Endometrial microvascular endothelial cells (primary cell): Measurements from ENCODE around the gene ZNF823. TPM values are rescaled to one million over a fixed set of nuclear protein-coding genes. Genes with fewer than 3 reads are reported as not detected.
"Not testable (repeated sequence)": the region's sequence is repeated elsewhere in the genome, so short reads cannot be mapped to it uniquely, and the experiment has no call there.

ENCODE experiments used
- in situ Hi-C: cut with HindIII; loops from 2 replicates; pipeline ENCODE4 v1.10.0; 2017; ENCODE audit warnings: low sequenced_read_pairs, low pct_unique_long_range_greater_than_20kb; ENCODE audit errors: inconsistent ontology term
- total RNA-seq: library from RNA; depleted of rRNA; stranded (reverse); fragments of >200 nt; gene quantifications from one replicate; pipeline ENCODE4 v1.2.3, GENCODE V29; 2015; ENCODE audit errors: inconsistent ontology term

Gene ZNF823
- total RNA-seq = 4.9 TPM

DNA sequence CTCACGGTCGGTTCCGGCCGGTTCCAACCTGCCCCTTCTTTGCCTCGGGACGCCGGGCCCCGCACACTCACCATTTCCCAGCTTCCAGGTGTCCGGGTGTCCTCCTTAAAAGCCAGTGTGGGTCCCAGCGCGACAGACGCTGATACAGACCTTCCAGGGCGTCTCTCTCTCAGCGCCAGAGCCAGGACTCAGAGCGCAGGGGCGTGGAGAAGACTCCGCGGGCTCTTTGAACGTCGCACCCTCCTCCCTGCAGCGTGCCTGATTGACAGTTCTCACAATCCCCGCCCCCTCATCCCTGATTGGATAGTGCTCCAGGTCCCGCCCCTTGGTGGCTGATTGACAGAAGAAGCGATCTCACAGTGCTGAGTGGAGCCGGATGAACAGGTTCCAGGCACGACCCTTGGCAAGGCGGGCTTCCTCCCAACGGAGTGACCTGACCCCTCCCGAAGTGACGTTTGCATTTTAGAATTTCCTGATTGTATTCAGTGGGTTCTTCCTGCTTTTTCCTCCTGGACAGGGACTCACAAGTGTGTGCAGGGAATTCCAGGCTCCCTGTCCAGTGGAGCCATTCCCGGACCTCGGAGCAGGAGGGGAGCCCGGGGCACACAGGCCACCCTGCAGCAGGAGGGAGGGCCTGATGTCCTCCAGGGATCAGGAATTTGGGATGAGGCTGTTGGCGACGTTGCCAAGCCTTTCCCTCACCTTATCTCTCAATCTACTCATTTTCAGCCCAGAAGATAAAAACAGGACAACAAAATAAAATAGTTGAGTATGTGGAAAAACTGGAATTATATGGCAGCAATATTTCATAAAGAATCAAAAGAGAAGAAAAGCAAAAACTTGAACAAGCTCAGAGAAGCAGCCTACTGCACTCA is at the start of gene ZNF823:
ZNF823 (minus strand) TSS at position 201 of the 875 bp plus-strand sequence; CDS start at position 74, 127 bp downstream.
- in situ Hi-C loops = no loop called here

DNA sequence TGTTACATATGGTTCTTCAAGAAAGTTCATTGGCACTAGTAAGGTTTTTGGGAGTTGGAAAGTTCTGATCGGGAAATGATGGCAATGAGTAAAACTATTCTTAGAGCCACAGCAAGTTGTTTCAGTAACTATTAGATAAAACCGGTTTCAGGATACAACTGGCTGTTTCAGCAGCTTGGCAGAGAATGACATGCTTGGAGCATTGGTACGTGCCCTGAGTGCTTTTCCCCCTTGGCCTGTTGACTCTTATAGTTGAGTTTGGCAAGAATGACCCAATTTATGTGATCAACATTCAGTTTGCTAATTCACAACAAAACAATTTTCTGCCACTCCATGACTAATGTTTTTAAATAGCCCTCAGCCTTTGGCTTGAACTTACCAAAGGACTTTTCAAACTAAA is 48.8 kb upstream of the ZNF823 start:
- in situ Hi-C loops = no loop called here

- in situ Hi-C loops = no loop called here
Measured at GRCh38 chr19:11784356-11784755, 45.6 kb upstream of the ZNF823 start.

GRCh38 chr19:11783767-11784166 is 45.0 kb upstream of the ZNF823 start:
- in situ Hi-C loops = no loop called here

DNA sequence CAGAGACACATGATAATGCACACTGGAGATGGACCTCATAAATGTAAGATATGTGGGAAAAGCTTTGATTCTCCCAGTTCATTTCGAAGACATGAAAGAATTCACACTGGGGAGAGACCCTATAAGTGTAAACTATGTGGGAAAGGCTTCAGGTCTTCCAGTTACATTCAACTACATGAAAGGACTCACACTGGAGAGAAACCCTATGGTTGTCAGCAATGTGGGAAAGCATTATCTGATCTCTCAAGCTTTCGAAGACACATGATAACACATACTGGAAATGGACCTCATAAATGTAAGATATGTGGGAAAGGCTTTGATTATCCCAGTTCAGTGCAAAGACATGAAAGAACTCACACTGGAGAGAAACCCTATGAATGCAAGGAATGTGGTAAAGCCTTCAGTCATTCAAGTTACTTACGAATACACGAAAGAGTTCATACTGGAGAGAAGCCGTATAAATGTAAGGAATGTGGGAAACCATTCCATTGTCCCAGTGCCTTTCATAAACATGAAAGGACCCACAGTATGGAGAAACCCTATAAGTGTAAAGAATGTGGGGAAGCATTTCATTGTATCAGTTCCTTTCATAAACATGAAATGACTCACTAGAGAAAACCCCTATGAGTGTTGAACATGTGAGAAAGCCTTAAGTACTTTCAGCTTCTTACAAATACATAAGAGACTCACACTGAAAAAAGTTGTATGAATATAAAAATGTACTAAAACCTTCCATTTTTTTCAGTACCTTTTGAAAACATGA is 42.7 kb upstream of the ZNF823 start:
- in situ Hi-C loops = no loop called here

DNA sequence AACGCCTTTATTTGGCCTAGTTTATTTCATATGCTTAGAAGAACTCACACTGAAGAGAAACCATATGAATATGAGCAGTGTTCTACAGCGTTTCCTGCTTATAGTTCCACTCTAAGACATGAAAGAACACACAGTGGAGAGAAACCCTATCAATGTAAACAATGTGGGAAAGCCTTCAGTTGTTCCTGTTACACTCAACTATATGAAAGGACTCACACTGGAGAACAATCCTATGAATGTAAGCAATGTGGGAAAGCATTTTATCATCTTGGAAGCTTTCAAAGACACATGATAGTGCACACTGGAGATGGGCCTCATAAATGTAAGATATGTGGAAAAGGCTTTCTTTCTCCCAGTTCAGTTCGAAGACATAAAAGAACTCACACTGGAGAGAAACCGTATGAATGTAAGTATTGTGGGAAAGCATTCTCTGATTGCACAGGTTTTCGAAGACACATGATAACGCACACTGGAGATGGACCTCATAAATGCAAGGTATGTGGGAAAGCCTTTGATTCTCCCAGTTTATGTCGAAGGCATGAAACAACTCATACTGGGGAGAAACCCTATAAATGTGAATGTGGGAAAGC is 41.8 kb upstream of the ZNF823 start:
- in situ Hi-C loops = no loop called here

GRCh38 chr19:11776669-11777068 is 37.9 kb upstream of the ZNF823 start:
- in situ Hi-C loops = not testable (repeated sequence)

- in situ Hi-C loops = not testable (repeated sequence)
Measured at GRCh38 chr19:11771520-11771919, 32.8 kb upstream of the ZNF823 start.

- in situ Hi-C loops = no loop called here
Measured at GRCh38 chr19:11769995-11770394, 31.2 kb upstream of the ZNF823 start.

DNA sequence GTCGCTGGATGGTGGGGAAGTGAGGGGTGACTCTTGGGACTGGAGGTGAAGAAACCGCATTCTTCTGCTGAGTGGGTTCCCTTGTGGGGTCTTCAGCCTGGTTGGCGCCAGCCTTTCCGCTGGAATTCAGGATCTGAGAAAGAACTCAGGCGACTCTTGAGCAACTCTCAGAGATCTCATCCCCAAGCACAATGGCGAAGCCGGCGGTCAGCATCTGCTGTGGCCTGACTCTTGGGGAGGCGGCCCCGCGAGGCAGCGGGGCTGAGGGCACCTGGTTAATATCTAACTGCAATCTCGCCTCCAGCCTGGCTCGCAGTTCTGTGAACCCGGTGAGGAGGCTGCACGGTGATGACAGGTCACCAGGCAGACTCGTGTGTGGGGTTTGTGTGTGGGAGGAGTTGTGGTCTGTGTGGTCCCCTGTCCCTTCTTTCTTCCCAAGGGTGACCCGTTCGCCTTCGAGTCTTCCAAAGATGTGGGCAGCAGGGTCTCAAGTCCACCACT is 28.9 kb upstream of the ZNF823 start:
- in situ Hi-C loops = no loop called here

DNA sequence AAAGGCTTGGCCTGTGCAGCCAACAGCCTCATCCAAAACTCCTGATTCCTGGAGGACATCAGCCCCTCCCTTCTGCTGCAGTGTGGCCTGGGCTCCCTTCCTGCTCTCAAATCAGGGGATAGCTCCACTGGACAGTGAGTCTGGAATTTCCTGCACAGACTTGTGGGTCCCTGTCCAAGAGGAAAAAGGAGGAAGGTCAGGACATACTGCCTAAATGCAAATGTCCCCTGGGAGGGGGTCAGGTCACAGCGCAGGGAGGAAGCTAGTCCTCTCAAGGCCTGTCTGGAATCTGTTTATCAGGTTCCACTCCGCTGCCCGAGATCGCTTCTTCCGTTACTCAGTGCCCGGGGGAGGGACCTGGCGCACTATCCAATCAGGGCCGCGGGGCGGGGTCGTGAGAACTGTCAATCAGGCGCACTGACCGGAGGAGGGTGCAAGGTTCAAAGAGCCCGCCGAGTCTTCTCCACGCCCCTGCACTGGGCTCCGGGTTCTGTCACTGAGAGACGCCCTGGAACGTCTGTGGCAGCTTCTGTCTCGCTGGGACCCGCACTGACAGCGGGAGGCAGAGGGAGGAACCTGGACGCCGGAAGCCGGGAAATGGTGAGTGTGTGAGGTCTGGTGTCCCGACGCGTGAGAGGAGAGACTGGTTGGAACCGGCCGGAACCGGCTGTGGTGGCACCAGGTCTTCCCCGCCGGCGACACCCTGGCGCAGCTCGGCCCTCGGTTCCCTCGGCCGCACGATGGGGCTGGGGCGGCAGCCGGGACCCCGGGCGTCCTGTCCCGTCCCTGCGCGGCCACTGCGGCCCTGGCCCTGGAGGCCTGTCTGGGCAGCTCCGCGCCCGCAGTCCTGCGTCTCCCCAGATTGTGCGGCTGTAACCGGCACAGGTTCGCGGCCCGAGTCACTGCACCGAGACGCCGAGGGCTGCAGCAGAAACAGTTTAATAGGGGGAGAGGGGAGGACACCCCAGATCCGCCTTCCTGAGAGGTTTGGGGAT is 28.1 kb upstream of the ZNF823 start, which contains the start of gene ZNF441:
ZNF441 (plus strand) TSS at position 404 of the 995 bp plus-strand sequence; CDS start at position 598, 194 bp downstream.
- in situ Hi-C loops = no loop called here

DNA sequence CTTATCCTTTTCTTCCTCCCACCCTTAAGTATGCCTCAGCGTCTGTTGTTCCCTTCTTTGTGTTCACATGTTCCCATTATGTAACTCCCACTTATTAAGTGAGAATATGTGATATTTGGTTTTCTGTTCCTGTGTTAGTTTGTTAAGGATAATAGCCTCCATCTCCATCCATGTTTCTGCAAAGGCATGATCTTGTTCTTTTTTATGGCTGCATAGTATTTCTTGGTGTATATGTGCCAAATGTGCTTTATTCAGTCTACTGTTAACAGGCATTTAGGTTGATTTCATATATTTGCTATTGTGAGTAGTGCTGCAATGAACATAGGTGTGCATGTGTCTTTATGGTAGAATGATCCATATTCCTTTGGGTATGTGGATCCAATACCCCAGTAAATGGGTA is 24.9 kb upstream of the ZNF823 start:
- in situ Hi-C loops = no loop called here

DNA sequence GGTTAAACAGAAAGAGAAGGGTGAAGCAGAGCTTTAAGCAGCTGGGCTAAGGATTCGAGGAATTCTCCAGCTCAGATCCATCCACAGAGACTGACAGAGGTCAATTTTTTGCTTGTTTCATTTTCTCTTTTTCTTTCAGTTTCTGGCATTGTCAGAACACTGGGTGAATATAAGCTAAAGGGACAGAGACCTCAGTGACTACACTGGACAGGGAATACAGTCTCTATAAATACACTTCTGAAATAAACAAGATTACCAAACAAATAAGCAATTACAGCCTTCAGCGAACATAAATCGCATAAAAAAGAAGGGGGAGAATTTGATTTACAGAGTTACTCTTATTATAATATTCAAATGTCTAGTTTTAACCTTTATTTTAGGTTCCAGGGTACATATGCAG is 24.4 kb upstream of the ZNF823 start:
- in situ Hi-C loops = no loop called here

- in situ Hi-C loops = no loop called here
Measured at GRCh38 chr19:11759805-11760204, 21.1 kb upstream of the ZNF823 start.

GRCh38 chr19:11756965-11757364 is 18.2 kb upstream of the ZNF823 start:
- in situ Hi-C loops = no loop called here

GRCh38 chr19:11754663-11755062 is 15.9 kb upstream of the ZNF823 start:
- in situ Hi-C loops = no loop called here

- in situ Hi-C loops = no loop called here
Measured at GRCh38 chr19:11752244-11752736, 13.5 kb upstream of the ZNF823 start.

DNA sequence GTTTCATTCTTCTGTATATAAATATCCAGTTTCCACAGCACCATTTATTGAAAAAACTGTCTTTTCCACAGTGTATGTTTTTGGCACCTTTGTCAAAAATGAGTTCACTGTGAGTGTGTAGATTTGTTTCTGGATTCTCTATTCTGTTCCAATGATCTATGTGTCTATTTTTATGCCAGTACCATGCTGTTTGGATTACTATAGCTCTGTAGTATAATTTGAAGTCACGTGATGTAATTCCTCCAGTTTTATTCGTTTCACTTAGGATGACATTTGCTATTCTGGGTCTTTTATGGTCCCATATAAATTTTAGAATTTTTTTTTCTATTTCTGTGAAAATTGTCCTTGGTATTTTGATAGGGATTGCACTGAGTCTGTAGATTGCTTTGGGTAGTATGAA is 11.0 kb upstream of the ZNF823 start:
- in situ Hi-C loops = no loop called here
